Thyroid gland (tissue), 4 donors: Measurements from ENCODE around the gene KISS1R. TPM values are rescaled to one million over a fixed set of nuclear protein-coding genes. Genes with fewer than 3 reads are reported as not detected.
"Not testable (repeated sequence)": the region's sequence is repeated elsewhere in the genome, so short reads cannot be mapped to it uniquely, and the experiment has no call there.

ENCODE experiments used
- DNase-seq, 2 donors: peaks; one replicate each; pipeline ENCODE4 v3.0.0-alpha.2; 2019
- H3K27ac ChIP-seq, 3 donors: fragments of 200-600 bp; sonication (generic); 1 replicate in 2 of 3; 2 replicates in 1 of 3; pipeline ENCODE4 v1.5.1; 2016 to 2019; ENCODE audit warnings: mild to moderate bottlenecking in 1 of 3, moderate library complexity in 1 of 3
- H3K27me3 ChIP-seq: fragments of 200-600 bp; sonication (generic); one replicate; pipeline ENCODE4 v1.5.1; 2019
- H3K36me3 ChIP-seq, 2 donors: fragments of 200-600 bp; sonication (generic); one replicate each; pipeline ENCODE4 v1.5.1; 2016 to 2019
- H3K4me1 ChIP-seq, 2 donors: fragments of 200-600 bp; sonication (generic); one replicate each; pipeline ENCODE4 v1.5.1; 2017 to 2019
- H3K4me3 ChIP-seq, 3 donors: fragments of 200-600 bp; sonication (generic); replicated peaks in 1 of 3; 1 replicate in 2 of 3; 2 replicates in 1 of 3; pipeline ENCODE4 v1.5.1; 2016; ENCODE audit warnings: mild to moderate bottlenecking in 1 of 3
- H3K9me3 ChIP-seq: fragments of 200-600 bp; sonication (generic); one replicate; pipeline ENCODE4 v1.5.1; 2017
- POLR2A ChIP-seq, 2 donors: fragments of 450-650 bp; IDR thresholded peaks; one replicate each; pipeline ENCODE4 v1.6.1; 2017; ENCODE audit warnings: antibody characterized with exemption in 2 of 2, mild to moderate bottlenecking in 2 of 2, moderate library complexity in 1 of 2
- WGBS, 2 donors: methylation state at CpG; one replicate each; pipeline ENCODE4 v1.1.5; 2017; 5-methylcytosine and 5-hydroxymethylcytosine counted together
- intact Hi-C: fragments of 100-400 bp; cut with DNase I; formaldehyde crosslinking; loops from one replicate; pipeline ENCODE4 v1.15.1; 2023
- total RNA-seq, 4 donors: library from RNA; depleted of rRNA; stranded (reverse); fragments of >200 nt; gene quantifications; one replicate each; pipeline ENCODE4 v1.2.3, GENCODE V29; 2016
- TF ChIP-seq, protein P1 (sequence below), 6 experiments: fragments of 200-600 bp in 3 of 6; fragments of 450-650 bp in 3 of 6; sonication (generic) in 3 of 6; IDR thresholded peaks; one replicate each; pipeline ENCODE4 v1.5.1; 2016 to 2019; ENCODE audit warnings: antibody characterized with exemption in 6 of 6, mild to moderate bottlenecking in 2 of 6, inconsistent platforms in 1 of 6, moderate library complexity in 1 of 6

KISS1R gene
- total RNA-seq, 4 donors from 2014 or later = not detected

DNA sequence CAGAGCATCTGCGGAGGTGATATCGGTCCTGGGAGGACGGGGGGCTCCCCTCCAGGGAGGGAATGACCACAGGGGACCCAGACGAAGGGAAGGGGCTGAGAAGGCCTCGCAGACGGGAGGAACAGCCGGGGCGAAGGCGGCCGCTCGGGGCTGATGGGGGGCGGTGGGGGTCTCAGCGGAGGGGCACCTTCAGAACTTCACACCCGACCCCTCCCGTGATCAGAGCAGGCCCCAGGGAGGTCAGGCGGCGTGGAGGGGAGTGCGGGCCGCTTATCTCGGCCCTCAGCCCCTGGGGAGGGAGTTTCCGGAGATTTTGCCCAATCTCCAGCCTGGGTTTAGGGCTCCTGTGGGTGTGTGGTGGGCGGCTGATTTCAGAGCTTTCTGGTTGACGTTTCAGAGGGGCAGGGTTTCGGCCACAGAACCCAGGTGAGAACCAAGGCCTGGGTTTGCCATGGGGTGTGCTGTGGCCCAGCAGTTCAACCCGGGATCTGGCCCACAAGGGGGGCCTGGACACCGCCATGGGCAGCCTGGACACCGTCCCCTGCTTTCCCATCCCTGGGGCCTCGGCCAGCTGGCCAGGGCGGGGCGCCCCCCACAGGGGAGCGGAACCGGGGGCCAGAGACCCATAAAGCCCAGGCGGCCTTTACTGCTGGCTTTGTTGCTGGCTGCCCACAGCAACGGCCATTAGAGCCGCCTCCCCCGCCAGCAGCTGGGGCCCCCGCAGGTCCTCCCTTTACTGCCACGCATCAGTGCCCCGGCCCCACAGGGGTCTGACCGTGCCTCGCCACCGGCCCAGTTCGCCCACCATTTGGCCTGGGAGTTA is 37.8 kb downstream of the KISS1R start:
- WGBS, 2 donors = 73 to 76% methylated on average over 22 to 41 of the region's 43 CpGs

DNA sequence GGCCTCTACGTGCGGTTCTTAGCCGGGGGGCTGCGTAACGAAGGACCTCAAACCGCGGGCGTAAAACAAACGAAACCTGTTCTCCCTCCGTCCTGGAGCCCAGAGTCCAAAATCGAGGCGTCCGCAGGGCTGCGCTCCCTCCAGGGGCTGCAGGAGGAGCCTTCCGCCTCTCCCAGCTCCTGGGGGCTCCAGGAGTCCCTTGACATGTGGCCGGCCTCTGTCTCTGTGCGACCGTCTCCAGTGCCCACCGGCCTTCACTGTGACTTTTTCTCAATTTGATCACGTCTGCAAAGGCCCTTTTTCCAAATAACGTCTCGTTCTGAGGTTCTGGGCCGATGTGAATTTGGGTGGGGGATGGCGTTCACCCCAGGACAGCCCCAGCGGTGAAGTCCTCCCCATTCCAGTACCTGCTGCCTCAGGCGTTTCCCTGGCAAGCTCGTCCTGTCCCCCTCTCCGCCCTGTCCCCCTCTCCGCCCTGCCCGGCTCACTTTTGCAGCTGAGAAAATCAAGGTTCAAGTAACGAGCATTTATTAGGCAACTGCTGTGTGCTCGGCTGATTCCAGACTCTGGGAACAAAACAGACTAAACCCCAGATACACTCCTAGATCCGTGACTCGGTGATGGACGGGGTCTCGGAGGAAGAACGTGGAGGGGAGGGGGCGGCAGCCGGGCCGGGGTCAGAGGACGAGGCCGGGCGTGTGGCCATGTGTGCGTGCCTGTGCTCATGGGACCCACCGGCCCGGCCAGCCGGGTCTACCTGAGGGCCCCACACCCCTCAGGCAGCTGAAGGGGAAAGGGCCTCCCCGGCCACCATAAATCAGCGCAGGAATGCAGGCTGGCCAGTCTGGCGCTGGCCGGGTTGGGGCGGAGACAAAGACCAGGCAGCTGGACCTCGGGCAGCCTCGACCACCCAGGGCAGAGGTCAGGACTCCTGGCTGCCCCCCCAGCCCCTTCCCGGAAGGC is 39.0 kb downstream of the KISS1R start:
- WGBS, 2 donors = 83 to 87% methylated on average over 47 to 52 of the region's 55 CpGs
- DNase-seq = no peak

More for the DNA sequence above, 37.8 kb downstream of the KISS1R start:
- H3K27ac ChIP-seq = no peak overlapping the region
- no peaks in the 10 kb centered on the region for H3K27me3 ChIP-seq
- DNase-seq = no peak
- H3K4me3 ChIP-seq = no peak overlapping the region
- H3K9me3 ChIP-seq = no peaks in the 10 kb centered on the region
- intact Hi-C loops = no loop called here
- H3K4me1 ChIP-seq = peaks cover 11% of the 10 kb centered on the region in 2 donors
- no peaks in the 10 kb centered on the region for H3K36me3 ChIP-seq
- TF ChIP-seq, protein P1, sequence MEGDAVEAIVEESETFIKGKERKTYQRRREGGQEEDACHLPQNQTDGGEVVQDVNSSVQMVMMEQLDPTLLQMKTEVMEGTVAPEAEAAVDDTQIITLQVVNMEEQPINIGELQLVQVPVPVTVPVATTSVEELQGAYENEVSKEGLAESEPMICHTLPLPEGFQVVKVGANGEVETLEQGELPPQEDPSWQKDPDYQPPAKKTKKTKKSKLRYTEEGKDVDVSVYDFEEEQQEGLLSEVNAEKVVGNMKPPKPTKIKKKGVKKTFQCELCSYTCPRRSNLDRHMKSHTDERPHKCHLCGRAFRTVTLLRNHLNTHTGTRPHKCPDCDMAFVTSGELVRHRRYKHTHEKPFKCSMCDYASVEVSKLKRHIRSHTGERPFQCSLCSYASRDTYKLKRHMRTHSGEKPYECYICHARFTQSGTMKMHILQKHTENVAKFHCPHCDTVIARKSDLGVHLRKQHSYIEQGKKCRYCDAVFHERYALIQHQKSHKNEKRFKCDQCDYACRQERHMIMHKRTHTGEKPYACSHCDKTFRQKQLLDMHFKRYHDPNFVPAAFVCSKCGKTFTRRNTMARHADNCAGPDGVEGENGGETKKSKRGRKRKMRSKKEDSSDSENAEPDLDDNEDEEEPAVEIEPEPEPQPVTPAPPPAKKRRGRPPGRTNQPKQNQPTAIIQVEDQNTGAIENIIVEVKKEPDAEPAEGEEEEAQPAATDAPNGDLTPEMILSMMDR (IDR thresholded peaks at IDR 0.05) = no peak
- no peak for TF ChIP-seq POLR2A (IDR thresholded peaks at IDR 0.05)

DNA sequence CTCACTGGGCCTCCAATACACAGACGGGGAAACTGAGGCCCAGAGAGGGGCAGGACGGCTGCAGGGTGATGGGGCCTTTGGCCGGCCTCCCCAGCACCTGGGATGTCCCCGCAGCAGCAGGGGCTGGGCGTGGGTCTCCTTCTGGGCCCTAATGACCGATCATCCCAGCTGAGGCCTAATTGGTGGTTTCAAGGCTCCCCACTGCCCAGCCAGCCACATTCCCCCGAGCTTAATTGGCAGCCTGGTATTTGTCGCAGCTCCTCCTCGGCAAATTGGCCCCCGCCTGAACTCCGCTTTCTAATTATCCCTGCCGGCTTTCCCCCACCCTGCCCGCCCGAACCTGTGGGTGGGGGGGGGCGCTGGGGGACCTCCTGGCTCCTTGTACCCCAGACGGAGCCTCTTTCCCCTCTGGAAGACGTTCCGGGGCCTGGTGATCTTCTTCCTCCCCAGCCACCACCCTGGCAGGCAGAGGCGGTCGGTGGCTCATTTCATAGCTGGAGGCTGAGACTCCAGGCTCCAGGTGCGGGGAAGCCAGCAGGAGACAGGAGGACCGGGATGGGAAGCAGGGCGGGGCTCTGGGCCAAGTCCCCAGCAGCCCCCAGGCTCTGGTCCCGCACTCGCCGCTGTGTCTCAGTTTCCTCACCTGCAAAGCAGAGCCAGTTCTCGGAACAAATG is 39.8 kb downstream of the KISS1R start:
- Histone ChIP-seq H3K4me1 (peaks cover 11% of the 10 kb centered on the region in 2 donors), H3K4me3 (no peak overlapping the region), H3K27me3 (no peaks in the 10 kb centered on the region), H3K9me3 (no peaks in the 10 kb centered on the region), H3K36me3 (no peaks in the 10 kb centered on the region), H3K27ac (no peak overlapping the region)
- intact Hi-C loops = no loop called here
- TF ChIP-seq POLR2A (IDR thresholded peaks at IDR 0.05) = no peak
- no peak for DNase-seq
- WGBS, 2 donors = 65 to 69% methylated on average over 19 to 21 of the region's 27 CpGs

More for the DNA sequence above, 39.0 kb downstream of the KISS1R start:
- Histone ChIP-seq H3K4me1 (peaks cover 11% of the 10 kb centered on the region in 2 donors), H3K27ac (no peak overlapping the region), H3K9me3 (no peaks in the 10 kb centered on the region), H3K36me3 (no peaks in the 10 kb centered on the region), H3K27me3 (no peaks in the 10 kb centered on the region), H3K4me3 (no peak overlapping the region)
- intact Hi-C loops = no loop called here
- no peak for TF ChIP-seq POLR2A (IDR thresholded peaks at IDR 0.05)
- TF ChIP-seq, protein P1 (IDR thresholded peaks at IDR 0.05) = no peak

DNA sequence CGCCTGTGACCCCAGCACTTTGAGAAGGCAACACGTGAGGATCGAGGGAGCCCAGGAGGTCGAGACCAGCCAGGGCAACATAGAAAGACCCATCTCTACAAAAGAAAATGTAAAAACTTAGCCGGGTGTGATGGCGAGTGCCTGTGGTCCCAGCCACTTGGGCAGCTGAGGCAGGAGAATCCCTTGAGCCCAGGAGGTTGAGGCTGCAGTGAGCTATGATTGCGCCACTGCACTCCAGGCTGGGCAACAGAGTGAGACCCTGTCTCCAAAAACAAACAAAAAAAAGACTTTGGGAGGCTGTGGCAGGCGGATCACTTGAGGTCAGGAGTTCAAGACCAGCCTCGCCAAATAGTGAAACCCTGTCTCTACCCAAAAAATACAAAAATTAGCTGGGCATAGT is 40.4 kb downstream of the KISS1R start:
- WGBS, 2 donors = 93 to 96% methylated on average over 9 of the region's 9 CpGs

DNA sequence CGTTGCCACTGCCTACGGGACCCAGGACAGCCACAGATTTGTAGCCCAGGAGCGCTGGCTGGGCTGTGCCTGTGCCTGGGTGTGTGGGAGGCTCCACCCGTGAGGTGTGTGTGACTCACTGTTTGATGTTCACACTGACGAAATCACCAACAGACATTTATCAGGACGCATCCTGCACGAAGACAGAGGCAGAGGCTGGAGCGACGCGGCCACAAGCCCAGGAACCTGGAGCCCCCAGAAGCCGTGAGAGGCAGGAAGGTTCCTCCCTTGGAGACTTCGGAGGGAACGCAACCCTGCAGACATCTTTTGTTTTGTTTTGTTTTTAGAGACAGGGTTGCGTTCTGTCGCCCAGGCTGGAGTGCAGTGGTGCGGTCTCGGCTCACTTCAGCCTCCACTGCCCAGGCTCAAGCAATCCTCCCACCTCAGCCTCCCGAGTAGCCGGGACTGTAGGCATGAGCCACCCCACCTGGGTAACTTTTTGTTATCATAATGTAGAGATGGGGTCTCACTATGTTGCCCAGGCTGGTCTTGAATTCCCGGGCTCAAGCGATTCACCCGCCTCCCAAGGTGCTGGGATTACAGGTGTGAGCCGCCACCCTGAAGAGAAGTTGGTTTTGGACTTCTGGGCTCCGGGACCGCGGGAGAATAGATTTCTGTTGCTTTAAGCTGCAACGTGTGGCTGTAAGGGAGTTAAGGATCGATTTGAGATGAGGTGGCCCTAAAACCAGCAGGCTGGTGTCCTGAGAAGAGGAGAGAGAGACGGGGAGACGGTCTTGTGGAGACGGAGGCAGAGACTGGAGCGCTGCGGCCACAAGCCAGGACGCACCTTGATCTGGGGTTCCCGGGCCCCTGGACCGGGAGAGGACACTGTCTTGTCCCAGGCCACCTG is 42.1 kb downstream of the KISS1R start:
- no peaks in the 10 kb centered on the region for H3K27me3 ChIP-seq
- no peak for DNase-seq
- H3K27ac ChIP-seq = no peak overlapping the region
- intact Hi-C loops = no loop called here
- TF ChIP-seq POLR2A (IDR thresholded peaks at IDR 0.05) = no peak
- TF ChIP-seq, protein P1 (IDR thresholded peaks at IDR 0.05) = no peak
- H3K36me3 ChIP-seq = no peaks in the 10 kb centered on the region
- H3K4me1 ChIP-seq = no peaks in the 10 kb centered on the region
- H3K9me3 ChIP-seq = no peaks in the 10 kb centered on the region
- H3K4me3 ChIP-seq = no peak overlapping the region
- 91 to 93% methylated on average over 30 to 36 of the region's 36 CpGs for WGBS, 2 donors

More for the DNA sequence above, 40.4 kb downstream of the KISS1R start:
- H3K27me3 ChIP-seq, H3K4me3 ChIP-seq, H3K27ac ChIP-seq, intact Hi-C loops, H3K4me1 ChIP-seq, DNase-seq, H3K36me3 ChIP-seq, H3K9me3 ChIP-seq: not testable (repeated sequence)
